COLO829 (cell line): ENCODE data around the gene DLEC1.

Source experiments
- DNase-seq: peaks from one replicate; pipeline ENCODE4 v3.0.0; 2012; ENCODE audit warnings: low spot score

Gene DLEC1

GRCh38 chr3:38108649-38109579 lies 69.9 kb downstream of the DLEC1 start:
- no peak for DNase-seq

GRCh38 chr3:38109580-38110313 lies 70.7 kb downstream of the DLEC1 start:
- DNase-seq = no peak

GRCh38 chr3:38110314-38111050 lies 71.5 kb downstream of the DLEC1 start:
- DNase-seq = no peak

GRCh38 chr3:38111201-38111600 lies 72.2 kb downstream of the DLEC1 start:
- DNase-seq = no peak

GRCh38 chr3:38111696-38112377 lies 72.8 kb downstream of the DLEC1 start:
- no peak for DNase-seq

- no peak for DNase-seq
These were observed 73.4 kb downstream of the DLEC1 start for GRCh38 chr3:38112378-38112761.

- no peak for DNase-seq
These were observed 75.3 kb downstream of the DLEC1 start for GRCh38 chr3:38114052-38114874.

- DNase-seq = no peak
These were observed 76.1 kb downstream of the DLEC1 start for GRCh38 chr3:38114875-38115644.

- DNase-seq = no peak
These were observed 76.8 kb downstream of the DLEC1 start for GRCh38 chr3:38115645-38116427.

- DNase-seq = no peak
These were observed 77.6 kb downstream of the DLEC1 start for GRCh38 chr3:38116471-38117162.

GRCh38 chr3:38117163-38117716 lies 78.2 kb downstream of the DLEC1 start:
- DNase-seq = no peak

GRCh38 chr3:38117748-38118420 lies 78.9 kb downstream of the DLEC1 start:
- peak; percentile 75 for DNase-seq

- DNase-seq = no peak
These were observed 79.6 kb downstream of the DLEC1 start for GRCh38 chr3:38118421-38119247.

- DNase-seq = no peak
These were observed 80.2 kb downstream of the DLEC1 start for GRCh38 chr3:38119248-38119544.

- no peak for DNase-seq
These were observed 81.0 kb downstream of the DLEC1 start for GRCh38 chr3:38119821-38120692.
